HCT116 (cell line): ENCODE data around the gene SOBP. TPM values are rescaled to one million over a fixed set of nuclear protein-coding genes. Genes with fewer than 3 reads are reported as not detected.

ENCODE experiments used
- ATAC-seq: fragments of 200-7000 bp; cut with Tn5 transposase; 2 replicates; pipeline ENCODE4 v1.9.1; 2020; ENCODE audit warnings: mild to moderate bottlenecking, moderate library complexity
- BruUV-seq: library from RNA; stranded (reverse); fragments of 400-500 nt; replicated peaks from 2 replicates; lab custom pipeline; 2021; lab: Mats Ljungman, UMichigan
- CTCF ChIA-PET: fragments of 300-600 bp; sonication (Branson Sonifier 250); formaldehyde crosslinking; loops from one replicate; lab custom pipeline; 2021; ENCODE audit warnings: antibody characterized with exemption; lab: Charles Lee
- POLR2A ChIA-PET: fragments of 300-600, 350-600 bp; sonication (Branson Sonifier 250); formaldehyde crosslinking; loops from one replicate; lab custom pipeline; 2021; ENCODE audit warnings: antibody characterized with exemption; lab: Charles Lee
- RAD21 ChIA-PET, 2 experiments: fragments of 300-600 bp; sonication (Branson Sonifier 250); formaldehyde crosslinking; loops; one replicate each; lab custom pipeline; 2023; ENCODE audit warnings: low total read pairs in 2 of 2; ENCODE audit not compliant: uncharacterized antibody in 2 of 2, unreplicated experiment in 2 of 2, low non-redundant PET in 1 of 2; lab: Charles Lee
- DNase-seq: peaks from one replicate; pipeline ENCODE4 v3.0.0-alpha.2; 2010; ENCODE audit warnings: low read depth, low spot score
- H2AFZ ChIP-seq: fragments of 200-600 bp; shearing (Covaris generic), sonication (generic); 2 replicates; pipeline ENCODE4 v1.6.1; 2017; ENCODE audit warnings: low read depth, mixed run types, mixed read lengths, antibody characterized with exemption, low read length; ENCODE audit not compliant: poor library complexity, severe bottlenecking
- H3K27ac ChIP-seq: 2 replicates; pipeline ENCODE4 v1.5.1; 2012; ENCODE audit warnings: low read depth, low read length
- H3K27me3 ChIP-seq: fragments of 200-600 bp; sonication (generic); 2 replicates; pipeline ENCODE4 v1.6.1; 2016; ENCODE audit warnings: mixed run types, low read length, mixed read lengths; ENCODE audit not compliant: insufficient read depth
- H3K36me3 ChIP-seq, 2 experiments: fragments of 200-500 bp in 1 of 2; fragments of 200-600 bp in 1 of 2; sonication (Bioruptor generic) in 1 of 2; sonication (generic) in 1 of 2; 2 replicates each; pipeline versions ENCODE4 v1.5.1 to v1.6.1; 2014 to 2016; ENCODE audit warnings: low read length in 2 of 2, inconsistent platforms in 1 of 2, mixed read lengths in 1 of 2, mixed run types in 1 of 2; ENCODE audit not compliant: insufficient read depth in 2 of 2, control insufficient read depth in 1 of 2
- H3K4me1 ChIP-seq, 2 experiments: fragments of 200-600 bp in 1 of 2; sonication (generic) in 1 of 2; 2 replicates each; pipeline versions ENCODE4 v1.5.1 to v1.6.1; 2012 to 2017; ENCODE audit warnings: low read length in 2 of 2, inconsistent platforms in 1 of 2, mild to moderate bottlenecking in 1 of 2, mixed read lengths in 1 of 2, mixed run types in 1 of 2, moderate library complexity in 1 of 2; ENCODE audit not compliant: insufficient read depth in 2 of 2, control insufficient read depth in 1 of 2
- H3K4me2 ChIP-seq: fragments of 200-600 bp; sonication (generic); 2 replicates; pipeline ENCODE4 v1.6.1; 2017; ENCODE audit warnings: mixed run types, low read length, mixed read lengths
- H3K4me3 ChIP-seq, 2 experiments: fragments of 200-600 bp in 1 of 2; sonication (generic) in 1 of 2; replicated peaks in 1 of 2; 2 replicates each; pipeline ENCODE4 v1.5.1; 2011 to 2016; ENCODE audit warnings: low read length in 2 of 2, control low read depth in 1 of 2, low read depth in 1 of 2, mild to moderate bottlenecking in 1 of 2, mixed read lengths in 1 of 2, mixed run types in 1 of 2
- H3K79me2 ChIP-seq: fragments of 200-600 bp; sonication (generic); 2 replicates; pipeline ENCODE4 v1.6.1; 2017; ENCODE audit warnings: mild to moderate bottlenecking, mixed run types, low read length, moderate library complexity, mixed read lengths; ENCODE audit not compliant: insufficient read depth
- H3K9ac ChIP-seq: fragments of 200-600 bp; sonication (generic); 2 replicates; pipeline ENCODE4 v1.6.1; 2016; ENCODE audit warnings: low read length, mixed read lengths
- H3K9me2 ChIP-seq: fragments of 200-600 bp; sonication (generic), shearing (Covaris generic); 2 replicates; pipeline ENCODE4 v1.6.1; 2017; ENCODE audit warnings: mixed run types, mild to moderate bottlenecking, moderate library complexity; ENCODE audit not compliant: insufficient read depth
- H3K9me3 ChIP-seq, 2 experiments: fragments of 200-500 bp in 1 of 2; fragments of 200-600 bp in 1 of 2; sonication (Bioruptor generic) in 1 of 2; sonication (generic) in 1 of 2; 2 replicates each; pipeline ENCODE4 v1.6.1; 2014 to 2017; ENCODE audit warnings: low read length in 2 of 2, mixed read lengths in 2 of 2, inconsistent platforms in 1 of 2, low read depth in 1 of 2, mild to moderate bottlenecking in 1 of 2, mixed run types in 1 of 2, moderate library complexity in 1 of 2; ENCODE audit not compliant: control insufficient read depth in 1 of 2, insufficient read depth in 1 of 2
- H4K20me1 ChIP-seq: fragments of 200-600 bp; sonication (generic), shearing (Covaris generic); 2 replicates; pipeline ENCODE4 v1.6.1; 2017; ENCODE audit warnings: mixed run types, mild to moderate bottlenecking, moderate library complexity; ENCODE audit not compliant: insufficient read depth
- CBX3 ChIP-seq: IDR thresholded peaks from 2 replicates; pipeline ENCODE4 v1.6.1; 2012; ENCODE audit warnings: low read depth
- EZH2 ChIP-seq: fragments of 200-600 bp; sonication (generic); IDR thresholded peaks from 2 replicates; pipeline ENCODE4 v1.6.1; 2017; ENCODE audit warnings: antibody characterized with exemption, mixed run types
- EZH2phosphoT487 ChIP-seq: fragments of 200-600 bp; IDR thresholded peaks from 2 replicates; pipeline ENCODE4 v1.6.1; 2018; ENCODE audit warnings: antibody characterized with exemption, borderline replicate concordance
- FOSL1 ChIP-seq: IDR thresholded peaks from 2 replicates; pipeline ENCODE4 v1.6.1; 2012; ENCODE audit warnings: low read depth
- SP1 ChIP-seq: IDR thresholded peaks from 2 replicates; pipeline ENCODE4 v1.6.1; 2012; ENCODE audit warnings: low read depth
- TCF7L2 ChIP-seq: IDR thresholded peaks from 2 replicates; pipeline ENCODE4 v1.7.0; 2011; ENCODE audit warnings: borderline replicate concordance, inconsistent platforms; ENCODE audit not compliant: insufficient read depth, insufficient read length; ENCODE audit errors: extremely low read depth
- ZBTB33 ChIP-seq: IDR thresholded peaks from 2 replicates; pipeline ENCODE4 v1.6.1; 2011; ENCODE audit warnings: mild to moderate bottlenecking, low read length, moderate library complexity; ENCODE audit not compliant: insufficient replicate concordance; ENCODE audit errors: extremely low read depth
- intact Hi-C: fragments of 100-400 bp; cut with micrococcal nuclease; formaldehyde crosslinking; loops from 2 replicates; pipeline ENCODE4 v1.10.0; 2022
- total RNA-seq: library from RNA; stranded (reverse); gene quantifications from one replicate; pipeline ENCODE4 v1.2.1, GENCODE V29; 2021; ENCODE audit not compliant: unreplicated experiment

The SOBP gene
- total RNA-seq, 1 experiment from 2014 or later = 2.6 TPM

- TF ChIP-seq ZBTB33 (no peak), CBX3 (no peak), FOSL1 (no peak)
These were observed 53.2 kb downstream of the SOBP start (continued) for GRCh38 chr6:107543088-107543487.

GRCh38 chr6:107543567-107543966 lies 53.6 kb downstream of the SOBP start:
- POLR2A ChIA-PET = no interaction called here
- no peak overlapping the region for H3K9ac ChIP-seq
- RAD21 ChIA-PET = no interaction called here
- intact Hi-C loops = no loop called here
- no peak overlapping the region for H3K4me3 ChIP-seq
- TF ChIP-seq SP1 = no peak
- no peak for TF ChIP-seq TCF7L2
- no peak for TF ChIP-seq EZH2phosphoT487
- no peak for TF ChIP-seq EZH2
- TF ChIP-seq, all 23 proteins: peak for 0
- Histone ChIP-seq H3K36me3 (no peaks in the 10 kb centered on the region), H3K9me3 (no peaks in the 10 kb centered on the region), H3K27ac (no peak overlapping the region), H4K20me1 (no peaks in the 10 kb centered on the region), H3K4me1 (no peaks in the 10 kb centered on the region), H3K79me2 (no peaks in the 10 kb centered on the region), H3K4me2 (no peak overlapping the region), H3K27me3 (no peaks in the 10 kb centered on the region), H3K9me2 (no peaks in the 10 kb centered on the region), H2AFZ (no peak overlapping the region)
- DNase-seq (no peak), ATAC-seq (no peak)
- no TSS peak for BruUV-seq
- CTCF ChIA-PET = no interaction called here
